SK-N-MC (cell line): Measurements from ENCODE around the gene CHST12.

Experiments
- EZH2 ChIP-seq: fragments of 200-600 bp; sonication (generic); IDR thresholded peaks from one replicate; pipeline ENCODE4 v1.6.1; 2017; ENCODE audit warnings: antibody characterized with exemption
- POLR2AphosphoS5 ChIP-seq: IDR thresholded peaks from 2 replicates; pipeline ENCODE4 v1.6.1; 2012; ENCODE audit warnings: mild to moderate bottlenecking, low read depth, low read length, borderline replicate concordance

DNA sequence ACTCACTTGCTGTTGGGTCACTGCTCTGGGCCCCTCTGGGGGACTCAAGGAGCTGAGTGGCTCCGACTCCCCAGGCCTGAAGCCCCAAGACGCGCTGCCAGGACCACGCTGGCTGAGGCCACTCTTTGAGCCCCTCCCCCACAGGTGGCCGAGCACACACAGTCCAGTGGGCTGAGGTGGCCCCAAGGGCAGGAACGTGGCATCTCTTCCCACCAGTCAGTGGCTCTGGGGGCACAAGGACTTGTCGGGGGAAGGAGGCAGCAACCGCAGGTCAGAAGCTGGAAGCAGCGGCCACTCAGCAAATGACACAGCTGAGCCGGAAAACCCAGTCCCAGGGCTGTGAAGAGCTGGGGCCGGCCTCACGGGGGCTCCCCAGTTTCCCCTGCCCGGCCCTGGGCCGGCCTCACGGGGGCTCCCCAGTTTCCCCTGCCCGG lies 48.7 kb downstream of the CHST12 start:
- TF ChIP-seq POLR2AphosphoS5 = no peak
- TF ChIP-seq EZH2 = no peak
